Smooth muscle cell (in vitro differentiated cells): ENCODE results near the gene RGCC. TPM values are rescaled to one million over a fixed set of nuclear protein-coding genes. Genes with fewer than 3 reads are reported as not detected.

Experiments
- DNase-seq: peaks from one replicate; lab custom pipeline; 2025; ENCODE audit not compliant: unreplicated experiment; lab: John Stamatoyannopoulos, UW
- H2AFZ ChIP-seq: fragments of 200-600 bp; sonication (generic); 2 replicates; pipeline ENCODE4 v1.6.0; 2016; ENCODE audit warnings: antibody characterized with exemption, low read depth, mild to moderate bottlenecking
- H3F3A ChIP-seq: fragments of 200-600 bp; sonication (generic); 2 replicates; pipeline ENCODE4 v1.6.0; 2017; ENCODE audit warnings: antibody characterized with exemption, low read depth
- H3K27ac ChIP-seq: fragments of 200-600 bp; sonication (generic); 2 replicates; pipeline ENCODE4 v1.5.1; 2016; ENCODE audit warnings: low read depth, mild to moderate bottlenecking
- H3K27me3 ChIP-seq: fragments of 200-600 bp; sonication (generic); 2 replicates; pipeline ENCODE4 v1.6.1; 2016; ENCODE audit warnings: low read depth, mild to moderate bottlenecking
- H3K36me3 ChIP-seq: fragments of 200-600 bp; sonication (generic); 2 replicates; pipeline ENCODE4 v1.5.1; 2016; ENCODE audit warnings: low read depth
- H3K4me1 ChIP-seq: fragments of 200-600 bp; sonication (generic); 2 replicates; pipeline ENCODE4 v1.5.1; 2016; ENCODE audit warnings: low read depth
- H3K4me2 ChIP-seq: fragments of 200-600 bp; sonication (generic); 2 replicates; pipeline ENCODE4 v1.6.0; 2016; ENCODE audit warnings: mild to moderate bottlenecking
- H3K4me3 ChIP-seq: fragments of 200-600 bp; sonication (generic); 2 replicates; pipeline ENCODE4 v1.5.1; 2016; ENCODE audit warnings: mild to moderate bottlenecking
- H3K79me2 ChIP-seq: fragments of 200-600 bp; sonication (generic); 2 replicates; pipeline ENCODE4 v1.6.0; 2016; ENCODE audit warnings: low read depth, mild to moderate bottlenecking
- H3K9ac ChIP-seq: fragments of 200-600 bp; sonication (generic); 2 replicates; pipeline ENCODE4 v1.6.0; 2016; ENCODE audit warnings: low read depth
- H3K9me3 ChIP-seq: fragments of 200-600 bp; sonication (generic); replicated peaks from 2 replicates; pipeline ENCODE4 v1.5.1; 2016; ENCODE audit warnings: low read depth
- H4K20me1 ChIP-seq: fragments of 200-600 bp; sonication (generic); 2 replicates; pipeline ENCODE4 v1.6.0; 2016; ENCODE audit warnings: low read depth
- WGBS: methylation state at CpG from one replicate; pipeline ENCODE4 v1.1.7; 2016; ENCODE audit warnings: low lambda C conversion rate; 5-methylcytosine and 5-hydroxymethylcytosine counted together
- polyA plus RNA-seq: library from polyadenylated mRNA; unstranded; fragments of >200 nt; fragmentation: Nextera tagmentation; extraction: Ambion mirVana; gene quantifications from 2 replicates; pipeline ENCODE4 v1.2.1, GENCODE V29; 2016
- total RNA-seq: library from RNA; depleted of rRNA; stranded (reverse); fragments of >200 nt; gene quantifications from 2 replicates; pipeline ENCODE4 v1.2.3, GENCODE V29; 2014
- TF ChIP-seq, protein P1 (sequence below): fragments of 200-600 bp; sonication (generic); IDR thresholded peaks from 2 replicates; pipeline ENCODE4 v1.5.1; 2017; ENCODE audit warnings: borderline replicate concordance, mild to moderate bottlenecking, antibody characterized with exemption; ENCODE audit not compliant: insufficient read depth, poor library complexity, severe bottlenecking

The RGCC gene
- total and polyA plus RNA-seq, 2 experiments from 2014 or later: 4.5 to 11.7 TPM

DNA sequence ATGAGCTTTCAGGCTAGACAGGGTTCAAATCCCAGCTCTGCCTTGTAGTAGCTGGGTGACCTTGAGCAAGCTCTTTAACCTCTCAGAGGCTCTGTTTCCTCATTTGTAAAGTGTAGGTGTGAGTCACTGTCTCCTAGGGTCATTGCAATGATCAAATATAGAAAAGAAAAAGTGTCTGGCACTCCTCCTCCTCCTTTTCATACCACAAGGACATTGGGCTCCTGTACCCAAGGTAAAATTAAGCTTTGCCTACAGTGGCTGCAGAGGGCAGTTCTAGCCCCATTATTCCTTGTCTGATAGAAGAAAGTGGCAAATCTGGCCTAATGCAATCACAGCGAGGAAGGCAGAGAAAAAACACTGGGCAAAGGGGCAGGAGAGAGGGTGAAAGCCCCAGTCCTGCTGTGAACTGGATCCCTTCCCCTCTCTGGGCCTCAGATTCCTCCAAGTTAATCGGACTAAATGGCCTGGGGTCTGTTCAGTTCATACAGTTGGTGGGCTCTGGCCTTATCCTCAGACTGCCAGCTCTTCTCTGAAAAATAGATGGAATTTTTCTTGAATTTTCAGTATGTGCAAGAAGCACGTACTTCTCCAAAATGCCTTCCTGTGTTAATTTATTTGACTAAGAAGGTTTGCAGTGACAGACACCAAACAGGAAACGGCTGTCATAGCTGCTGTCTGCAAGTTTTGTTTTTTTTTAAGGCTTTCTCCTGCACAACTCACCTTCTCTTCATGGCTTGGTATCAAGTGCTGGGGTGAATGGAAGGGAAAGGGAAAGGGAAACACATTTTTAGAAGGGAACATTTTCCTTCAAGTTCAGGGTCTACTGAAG, 35.3 kb downstream of the RGCC start:
- TF ChIP-seq, protein P1, sequence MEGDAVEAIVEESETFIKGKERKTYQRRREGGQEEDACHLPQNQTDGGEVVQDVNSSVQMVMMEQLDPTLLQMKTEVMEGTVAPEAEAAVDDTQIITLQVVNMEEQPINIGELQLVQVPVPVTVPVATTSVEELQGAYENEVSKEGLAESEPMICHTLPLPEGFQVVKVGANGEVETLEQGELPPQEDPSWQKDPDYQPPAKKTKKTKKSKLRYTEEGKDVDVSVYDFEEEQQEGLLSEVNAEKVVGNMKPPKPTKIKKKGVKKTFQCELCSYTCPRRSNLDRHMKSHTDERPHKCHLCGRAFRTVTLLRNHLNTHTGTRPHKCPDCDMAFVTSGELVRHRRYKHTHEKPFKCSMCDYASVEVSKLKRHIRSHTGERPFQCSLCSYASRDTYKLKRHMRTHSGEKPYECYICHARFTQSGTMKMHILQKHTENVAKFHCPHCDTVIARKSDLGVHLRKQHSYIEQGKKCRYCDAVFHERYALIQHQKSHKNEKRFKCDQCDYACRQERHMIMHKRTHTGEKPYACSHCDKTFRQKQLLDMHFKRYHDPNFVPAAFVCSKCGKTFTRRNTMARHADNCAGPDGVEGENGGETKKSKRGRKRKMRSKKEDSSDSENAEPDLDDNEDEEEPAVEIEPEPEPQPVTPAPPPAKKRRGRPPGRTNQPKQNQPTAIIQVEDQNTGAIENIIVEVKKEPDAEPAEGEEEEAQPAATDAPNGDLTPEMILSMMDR: no peak
- no peaks in the 10 kb centered on the region for H3K4me1 ChIP-seq
- WGBS: 71% methylated on average over 4 of the region's 4 CpGs
- no peaks in the 10 kb centered on the region for H3F3A ChIP-seq
- no peaks in the 10 kb centered on the region for H3K9me3 ChIP-seq
- no peaks in the 10 kb centered on the region for H3K27me3 ChIP-seq
- H3K79me2 ChIP-seq: no peaks in the 10 kb centered on the region
- H3K4me3 ChIP-seq: no peak overlapping the region
- H3K9ac ChIP-seq: no peak overlapping the region
- H3K27ac ChIP-seq: no peak overlapping the region
- H3K36me3 ChIP-seq: no peaks in the 10 kb centered on the region
- DNase-seq: no peak
- no peak overlapping the region for H2AFZ ChIP-seq
- H4K20me1 ChIP-seq: no peaks in the 10 kb centered on the region
- no peak overlapping the region for H3K4me2 ChIP-seq

DNA sequence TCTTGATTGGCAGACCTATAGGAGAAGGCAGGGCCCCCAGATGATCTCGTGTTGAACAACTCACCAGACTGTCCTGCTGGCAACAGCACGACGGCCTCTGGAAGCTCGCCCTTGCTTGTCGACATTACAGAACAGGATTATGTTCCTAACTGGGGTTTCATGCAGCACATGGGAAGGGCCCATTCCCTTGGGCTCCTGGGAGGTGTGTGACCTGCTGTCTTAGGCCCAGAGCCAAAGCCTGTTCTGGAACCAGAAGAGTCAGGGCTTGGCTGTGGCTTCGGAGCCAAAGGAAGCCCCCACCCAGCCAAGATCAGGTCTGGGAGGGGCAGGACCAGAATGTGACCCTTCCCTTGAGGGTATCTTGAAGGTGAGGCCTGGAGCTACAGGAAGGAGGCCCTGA, 36.9 kb downstream of the RGCC start:
- H3K9ac ChIP-seq: no peak overlapping the region
- DNase-seq: no peak

DNA sequence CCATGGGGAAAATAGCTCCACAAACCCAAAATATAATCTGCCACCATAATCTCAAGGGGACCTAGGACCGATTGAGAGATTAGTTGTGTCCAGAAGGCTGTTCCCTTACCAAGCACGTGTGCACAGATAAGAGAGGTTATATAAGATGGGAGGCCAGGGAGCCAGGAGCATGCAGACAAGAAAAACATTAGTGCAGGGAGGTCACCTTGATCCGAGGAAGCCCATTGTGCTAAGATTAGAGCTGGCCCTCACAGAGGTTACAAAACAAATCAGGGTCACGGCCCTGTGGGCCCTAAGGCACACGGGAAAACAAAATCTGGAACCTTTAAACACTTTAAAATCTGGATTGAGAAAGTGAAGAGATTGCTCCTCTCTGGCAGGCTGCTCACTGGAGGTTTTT, 37.7 kb downstream of the RGCC start:
- Histone ChIP-seq H3K36me3 (no peaks in the 10 kb centered on the region), H2AFZ (no peak overlapping the region), H3K27me3 (no peaks in the 10 kb centered on the region), H3K9me3 (no peaks in the 10 kb centered on the region), H3K27ac (no peak overlapping the region), H3K4me3 (no peak overlapping the region), H4K20me1 (no peaks in the 10 kb centered on the region), H3K9ac (no peak overlapping the region), H3K4me1 (no peaks in the 10 kb centered on the region), H3K79me2 (no peaks in the 10 kb centered on the region), H3K4me2 (no peak overlapping the region), H3F3A (no peaks in the 10 kb centered on the region)
- TF ChIP-seq, protein P1: no peak
- no peak for DNase-seq
- 69% methylated on average over 5 of the region's 5 CpGs for WGBS

More for the DNA sequence above, 36.9 kb downstream of the RGCC start:
- Histone ChIP-seq H3K27me3 (no peaks in the 10 kb centered on the region), H3K4me3 (no peak overlapping the region), H4K20me1 (no peaks in the 10 kb centered on the region), H3K4me2 (no peak overlapping the region), H3K36me3 (no peaks in the 10 kb centered on the region), H3K27ac (no peak overlapping the region), H3F3A (no peaks in the 10 kb centered on the region), H3K4me1 (no peaks in the 10 kb centered on the region), H3K79me2 (no peaks in the 10 kb centered on the region), H2AFZ (no peak overlapping the region), H3K9me3 (no peaks in the 10 kb centered on the region)
- WGBS: 85% methylated on average over 6 of the region's 6 CpGs
- TF ChIP-seq, protein P1: no peak
